ENCODE measurements around the gene FAM98B. TPM values are rescaled to one million over a fixed set of nuclear protein-coding genes. Genes with fewer than 3 reads are reported as not detected.

The FAM98B gene
- polyA plus RNA-seq (2013, experiment 1 of 4): 54.4 TPM
- polyA plus RNA-seq (2013, experiment 2 of 4): 73.6 TPM
- 61.2 TPM for polyA plus RNA-seq (2013, experiment 3 of 4)
- 59.5 TPM for polyA plus RNA-seq (2013, experiment 4 of 4)

DNA sequence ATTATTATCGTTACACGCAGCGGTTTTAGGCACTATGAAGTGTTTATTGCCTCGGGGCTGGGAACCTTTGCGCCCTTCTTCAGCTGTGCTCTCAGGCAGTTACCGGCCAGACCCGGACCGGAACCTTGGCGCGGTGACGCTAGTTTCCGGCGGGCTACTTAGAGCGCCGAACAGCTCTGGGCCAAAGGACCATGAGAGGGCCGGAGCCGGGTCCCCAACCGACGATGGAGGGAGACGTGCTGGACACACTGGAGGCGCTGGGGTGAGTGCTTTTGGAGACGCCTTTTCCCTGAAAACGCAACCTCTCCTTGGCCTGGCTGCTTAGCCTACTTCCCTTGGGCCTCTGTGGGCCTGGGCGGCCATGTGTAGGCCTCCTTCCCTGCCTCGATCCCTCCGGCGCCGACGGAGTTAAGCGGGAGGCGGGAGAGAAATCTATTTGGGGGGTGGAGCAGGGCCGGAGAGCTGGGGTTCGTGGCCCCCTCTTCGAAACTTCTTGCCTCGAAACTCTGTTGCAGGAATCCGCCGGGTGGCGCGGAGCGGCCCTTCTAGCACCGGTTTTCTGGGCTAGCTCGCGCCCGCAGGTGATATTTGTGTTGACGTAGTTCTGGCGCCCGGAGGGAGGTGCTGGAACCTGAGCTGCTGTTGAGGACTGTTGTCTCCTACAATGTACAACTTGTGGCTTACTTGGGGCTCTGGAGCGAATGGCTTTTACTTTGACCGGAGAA, at the start of gene FAM98B:
Gene FAM98B, plus strand, starts transcription at position 157 of the 725 bp plus-strand sequence. Its CDS starts 35 bp downstream, at position 192.
- Histone ChIP-seq H3K36me3 (ENCODE audit: control insufficient read depth, insufficient read depth, low read length) (no peaks in the 10 kb centered on the region), H3K27ac (ENCODE audit: insufficient read depth, low read depth, low read length, poor library complexity, severe bottlenecking) (peak within 1 kb of the TSS; percentile 93), H3K27me3 (ENCODE audit: control insufficient read depth, insufficient read depth, low read length, poor library complexity, severe bottlenecking) (peaks cover 3% of the 10 kb centered on the region), H3K4me1 (ENCODE audit: control insufficient read depth, insufficient read depth, low read length) (peaks cover 6% of the 10 kb centered on the region), H3K9me3 (ENCODE audit: control insufficient read depth, low read length) (no peaks in the 10 kb centered on the region), H3K4me3 (ENCODE audit: insufficient read depth, low read depth, low read length) (peak within 1 kb of the TSS; percentile 96)
- 1% methylated on average over 49 of the region's 49 CpGs for WGBS, 2 experiments

DNA sequence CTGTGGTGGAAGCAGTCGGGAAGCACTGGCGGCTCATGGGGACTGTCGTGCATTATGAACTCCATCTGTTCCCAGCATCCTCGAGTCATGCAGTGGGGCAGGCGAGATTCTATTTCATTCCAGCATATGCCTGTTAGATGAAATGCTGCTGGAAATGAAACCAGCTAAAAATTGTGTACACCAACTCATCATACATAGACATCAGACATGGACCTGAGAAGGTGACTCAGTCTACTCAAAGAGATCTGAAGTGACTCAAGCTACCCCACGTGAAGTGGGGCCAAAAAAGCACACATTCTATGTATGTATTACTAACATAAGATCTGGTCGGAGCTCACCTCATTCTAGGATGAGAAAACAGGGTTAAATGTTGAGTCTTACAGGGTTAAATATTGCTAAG, 47.5 kb upstream of the FAM98B start:
- H3K36me3 ChIP-seq (ENCODE audit: control insufficient read depth, insufficient read depth, low read length): no peaks in the 10 kb centered on the region
- no peaks in the 10 kb centered on the region for H3K9me3 ChIP-seq (ENCODE audit: control insufficient read depth, low read length)
- 94 to 97% methylated on average over 7 of the region's 7 CpGs for WGBS, 2 experiments
- H3K27ac ChIP-seq (ENCODE audit: insufficient read depth, low read depth, low read length, poor library complexity, severe bottlenecking): no peak overlapping the region
- no peak overlapping the region for H3K4me3 ChIP-seq (ENCODE audit: insufficient read depth, low read depth, low read length)
- H3K4me1 ChIP-seq (ENCODE audit: control insufficient read depth, insufficient read depth, low read length): no peaks in the 10 kb centered on the region
- H3K27me3 ChIP-seq (ENCODE audit: control insufficient read depth, insufficient read depth, low read length, poor library complexity, severe bottlenecking): no peaks in the 10 kb centered on the region

DNA sequence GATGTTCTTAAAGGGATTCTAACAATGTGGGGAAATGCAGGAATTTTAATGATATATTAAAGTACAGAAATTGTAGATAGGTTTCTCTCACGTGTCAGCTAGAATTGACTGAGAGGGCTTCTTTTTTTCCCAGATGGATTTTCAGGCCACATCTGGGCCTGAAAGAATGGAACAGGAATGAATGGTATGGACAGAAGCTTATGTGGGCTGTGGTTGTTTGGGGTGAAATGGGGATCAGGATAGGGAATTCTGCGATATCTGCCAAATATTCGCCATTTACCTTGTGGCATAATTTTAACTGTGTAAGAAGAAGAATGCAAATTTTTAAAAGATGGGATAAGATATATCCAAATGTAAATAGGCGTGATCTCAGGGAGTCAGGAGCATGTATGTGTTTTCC, 45.4 kb upstream of the FAM98B start:
- Histone ChIP-seq H3K27me3 (ENCODE audit: control insufficient read depth, insufficient read depth, low read length, poor library complexity, severe bottlenecking) (no peaks in the 10 kb centered on the region), H3K36me3 (ENCODE audit: control insufficient read depth, insufficient read depth, low read length) (no peaks in the 10 kb centered on the region), H3K9me3 (ENCODE audit: control insufficient read depth, low read length) (no peaks in the 10 kb centered on the region), H3K4me3 (ENCODE audit: insufficient read depth, low read depth, low read length) (no peak overlapping the region), H3K4me1 (ENCODE audit: control insufficient read depth, insufficient read depth, low read length) (no peaks in the 10 kb centered on the region), H3K27ac (ENCODE audit: insufficient read depth, low read depth, low read length, poor library complexity, severe bottlenecking) (no peak overlapping the region)
- 95% methylated on average over 4 of the region's 4 CpGs for WGBS, 2 experiments

DNA sequence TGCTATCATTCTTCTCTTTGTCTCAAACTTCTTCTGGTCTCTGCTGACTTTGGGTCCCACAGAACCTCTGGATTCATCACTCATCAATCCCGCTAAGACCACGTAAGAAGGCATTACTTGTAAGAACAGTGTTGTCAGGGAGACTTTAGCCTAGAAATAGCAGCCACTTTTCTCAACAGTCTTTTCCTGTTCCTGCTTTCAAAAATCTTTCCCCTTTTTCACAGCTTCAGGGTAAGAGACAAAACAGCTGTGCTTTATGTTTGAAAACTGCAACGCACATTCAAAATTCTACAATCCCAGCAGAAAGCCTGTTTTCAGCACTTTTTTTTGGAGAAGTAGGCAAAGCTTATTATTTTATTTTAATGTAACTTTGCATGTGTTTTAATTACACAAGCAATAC, 42.0 kb upstream of the FAM98B start:
- H3K4me3 ChIP-seq (ENCODE audit: insufficient read depth, low read depth, low read length): no peak overlapping the region
- no peaks in the 10 kb centered on the region for H3K4me1 ChIP-seq (ENCODE audit: control insufficient read depth, insufficient read depth, low read length)
- no peaks in the 10 kb centered on the region for H3K36me3 ChIP-seq (ENCODE audit: control insufficient read depth, insufficient read depth, low read length)
- WGBS, 2 experiments: 95 to 96% methylated on average over 2 to 3 of the region's 3 CpGs
- no peaks in the 10 kb centered on the region for H3K27me3 ChIP-seq (ENCODE audit: control insufficient read depth, insufficient read depth, low read length, poor library complexity, severe bottlenecking)
- no peak overlapping the region for H3K27ac ChIP-seq (ENCODE audit: insufficient read depth, low read depth, low read length, poor library complexity, severe bottlenecking)
- H3K9me3 ChIP-seq (ENCODE audit: control insufficient read depth, low read length): no peaks in the 10 kb centered on the region

DNA sequence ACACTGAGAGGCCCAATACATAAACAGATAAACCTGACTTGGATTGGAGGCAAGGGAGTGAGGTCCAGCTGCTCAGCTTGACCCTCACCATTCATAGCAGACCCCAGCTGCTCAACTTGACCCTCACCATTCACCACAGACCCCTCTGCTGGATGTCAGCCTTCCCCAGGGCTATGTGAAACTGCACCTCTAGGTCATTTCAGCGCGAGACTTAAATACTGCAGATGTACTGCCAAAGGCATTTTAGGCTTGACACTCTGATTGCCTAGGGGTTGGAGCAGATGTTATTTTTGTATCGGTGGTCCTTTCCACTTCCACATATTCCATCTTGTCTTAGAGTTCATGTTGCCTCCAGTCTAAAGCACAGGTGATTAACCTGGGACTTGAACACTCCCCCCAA, 41.5 kb upstream of the FAM98B start:
- H3K27me3 ChIP-seq (ENCODE audit: control insufficient read depth, insufficient read depth, low read length, poor library complexity, severe bottlenecking): no peaks in the 10 kb centered on the region
- no peak overlapping the region for H3K27ac ChIP-seq (ENCODE audit: insufficient read depth, low read depth, low read length, poor library complexity, severe bottlenecking)
- H3K9me3 ChIP-seq (ENCODE audit: control insufficient read depth, low read length): no peaks in the 10 kb centered on the region
- no peak overlapping the region for H3K4me3 ChIP-seq (ENCODE audit: insufficient read depth, low read depth, low read length)
- no peaks in the 10 kb centered on the region for H3K36me3 ChIP-seq (ENCODE audit: control insufficient read depth, insufficient read depth, low read length)
- 85 to 97% methylated on average over 2 to 3 of the region's 3 CpGs for WGBS, 2 experiments
- H3K4me1 ChIP-seq (ENCODE audit: control insufficient read depth, insufficient read depth, low read length): no peaks in the 10 kb centered on the region

DNA sequence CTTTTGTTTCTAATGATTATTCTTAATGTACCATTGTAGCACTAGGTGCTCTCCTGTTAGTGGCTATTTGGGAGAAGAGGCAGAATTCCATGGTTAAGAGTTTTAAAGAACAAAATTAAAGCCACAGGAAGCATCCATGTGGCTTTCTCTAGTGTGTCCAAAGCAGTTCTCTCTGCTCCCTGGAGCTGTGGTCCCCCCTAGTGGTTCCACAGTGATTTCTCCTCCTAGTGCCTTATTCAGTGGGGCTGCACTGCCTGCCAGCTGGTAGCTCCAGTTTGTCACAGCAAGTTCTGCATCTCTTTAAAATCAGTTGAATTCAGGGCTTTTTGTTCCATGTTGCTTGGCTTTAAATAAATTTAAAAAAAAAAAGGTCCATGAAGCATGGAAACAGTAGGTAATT, 39.6 kb upstream of the FAM98B start:
- no peaks in the 10 kb centered on the region for H3K36me3 ChIP-seq (ENCODE audit: control insufficient read depth, insufficient read depth, low read length)
- no peak overlapping the region for H3K4me3 ChIP-seq (ENCODE audit: insufficient read depth, low read depth, low read length)
- H3K4me1 ChIP-seq (ENCODE audit: control insufficient read depth, insufficient read depth, low read length): no peaks in the 10 kb centered on the region
- no peaks in the 10 kb centered on the region for H3K9me3 ChIP-seq (ENCODE audit: control insufficient read depth, low read length)
- H3K27me3 ChIP-seq (ENCODE audit: control insufficient read depth, insufficient read depth, low read length, poor library complexity, severe bottlenecking): no peaks in the 10 kb centered on the region
- no peak overlapping the region for H3K27ac ChIP-seq (ENCODE audit: insufficient read depth, low read depth, low read length, poor library complexity, severe bottlenecking)

DNA sequence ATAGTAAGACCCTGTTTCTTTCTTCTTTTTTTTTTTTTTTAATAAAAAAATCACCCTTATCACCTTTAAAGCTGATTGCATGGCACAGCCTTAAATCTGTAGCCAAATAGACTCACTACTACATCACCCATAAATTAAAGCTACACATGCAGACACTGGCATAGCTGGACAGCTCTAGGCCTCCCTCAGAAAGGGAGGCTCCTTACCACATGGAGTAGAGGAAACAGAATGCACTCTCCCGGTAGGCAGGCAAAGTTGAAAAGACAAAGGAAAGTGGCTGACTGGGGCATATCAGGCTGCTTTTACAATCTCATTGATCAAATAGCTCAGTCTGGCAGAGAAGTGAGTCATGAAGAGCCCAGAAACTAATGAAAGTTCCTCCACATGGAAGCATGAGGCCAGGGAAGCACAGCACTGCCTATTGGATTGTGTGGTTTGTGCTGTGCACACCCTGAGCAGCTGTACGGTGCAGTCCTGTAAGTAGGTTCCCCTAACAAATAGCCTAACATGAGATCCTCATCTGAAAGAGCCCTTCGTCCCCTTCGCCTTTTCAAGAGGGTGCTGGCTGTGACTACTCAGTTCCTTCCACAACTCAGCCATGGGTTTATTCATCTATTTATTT, 32.7 kb upstream of the FAM98B start:
- no peak overlapping the region for H3K4me3 ChIP-seq (ENCODE audit: insufficient read depth, low read depth, low read length)
- WGBS, 2 experiments: 68 to 73% methylated on average over 4 of the region's 4 CpGs
- H3K27me3 ChIP-seq (ENCODE audit: control insufficient read depth, insufficient read depth, low read length, poor library complexity, severe bottlenecking): no peaks in the 10 kb centered on the region
- no peak overlapping the region for H3K27ac ChIP-seq (ENCODE audit: insufficient read depth, low read depth, low read length, poor library complexity, severe bottlenecking)
- H3K36me3 ChIP-seq (ENCODE audit: control insufficient read depth, insufficient read depth, low read length): no peaks in the 10 kb centered on the region
- no peaks in the 10 kb centered on the region for H3K4me1 ChIP-seq (ENCODE audit: control insufficient read depth, insufficient read depth, low read length)
- no peaks in the 10 kb centered on the region for H3K9me3 ChIP-seq (ENCODE audit: control insufficient read depth, low read length)

DNA sequence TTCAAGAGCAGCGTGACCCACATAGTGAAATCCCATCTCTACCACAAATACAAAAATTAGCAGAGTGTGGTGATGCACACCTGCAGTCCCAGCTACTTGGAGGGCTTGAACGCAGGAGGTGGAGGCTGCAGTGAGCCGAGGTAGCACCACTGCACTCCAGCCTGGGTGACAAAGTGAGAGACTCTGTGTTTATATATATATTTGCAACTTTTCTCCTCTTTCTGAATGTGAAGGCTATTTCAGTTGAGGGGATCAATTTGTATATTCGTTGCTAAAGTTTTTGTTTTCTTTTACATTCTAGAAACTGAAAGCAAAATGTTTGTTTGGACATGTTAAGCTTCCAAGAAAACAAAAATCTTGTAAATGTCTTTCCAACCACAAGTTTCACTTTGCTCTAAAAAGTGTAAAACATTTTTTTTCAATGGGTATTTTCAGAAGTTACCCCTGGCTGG, 29.8 kb upstream of the FAM98B start:
- no peak overlapping the region for H3K4me3 ChIP-seq (ENCODE audit: insufficient read depth, low read depth, low read length)

DNA sequence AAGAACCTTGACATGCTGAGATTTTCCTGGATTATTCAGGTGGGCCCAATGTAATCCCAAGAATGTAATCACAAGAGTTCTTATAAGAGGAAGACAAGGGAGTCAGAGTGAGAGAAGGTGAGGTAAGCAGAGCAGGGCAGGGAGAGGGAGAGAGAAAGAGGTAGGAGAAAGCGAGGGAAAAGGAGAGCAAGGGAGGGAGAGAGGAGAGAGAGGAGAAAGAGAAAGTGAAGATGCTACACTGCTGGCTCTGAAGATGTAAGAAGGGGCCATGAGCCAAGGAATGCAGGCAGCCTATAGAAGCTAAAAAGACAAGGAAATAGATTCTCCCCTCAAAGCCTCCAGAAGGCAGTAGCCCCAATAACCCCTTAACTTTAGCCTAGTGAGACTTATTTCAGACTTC, 28.7 kb upstream of the FAM98B start:
- H3K36me3 ChIP-seq (ENCODE audit: control insufficient read depth, insufficient read depth, low read length): no peaks in the 10 kb centered on the region
- H3K9me3 ChIP-seq (ENCODE audit: control insufficient read depth, low read length): no peaks in the 10 kb centered on the region
- WGBS, 2 experiments: 88 to 90% methylated on average over 1 of the region's 1 CpG
- no peak overlapping the region for H3K4me3 ChIP-seq (ENCODE audit: insufficient read depth, low read depth, low read length)
- no peaks in the 10 kb centered on the region for H3K27me3 ChIP-seq (ENCODE audit: control insufficient read depth, insufficient read depth, low read length, poor library complexity, severe bottlenecking)
- H3K4me1 ChIP-seq (ENCODE audit: control insufficient read depth, insufficient read depth, low read length): no peaks in the 10 kb centered on the region
- no peak overlapping the region for H3K27ac ChIP-seq (ENCODE audit: insufficient read depth, low read depth, low read length, poor library complexity, severe bottlenecking)

More for the DNA sequence above, 29.8 kb upstream of the FAM98B start:
- H3K9me3 ChIP-seq (ENCODE audit: control insufficient read depth, low read length): no peaks in the 10 kb centered on the region
- WGBS, 2 experiments: 93% methylated on average over 3 of the region's 4 CpGs
- no peaks in the 10 kb centered on the region for H3K36me3 ChIP-seq (ENCODE audit: control insufficient read depth, insufficient read depth, low read length)
- no peak overlapping the region for H3K27ac ChIP-seq (ENCODE audit: insufficient read depth, low read depth, low read length, poor library complexity, severe bottlenecking)
- H3K4me1 ChIP-seq (ENCODE audit: control insufficient read depth, insufficient read depth, low read length): no peaks in the 10 kb centered on the region
- no peaks in the 10 kb centered on the region for H3K27me3 ChIP-seq (ENCODE audit: control insufficient read depth, insufficient read depth, low read length, poor library complexity, severe bottlenecking)

DNA sequence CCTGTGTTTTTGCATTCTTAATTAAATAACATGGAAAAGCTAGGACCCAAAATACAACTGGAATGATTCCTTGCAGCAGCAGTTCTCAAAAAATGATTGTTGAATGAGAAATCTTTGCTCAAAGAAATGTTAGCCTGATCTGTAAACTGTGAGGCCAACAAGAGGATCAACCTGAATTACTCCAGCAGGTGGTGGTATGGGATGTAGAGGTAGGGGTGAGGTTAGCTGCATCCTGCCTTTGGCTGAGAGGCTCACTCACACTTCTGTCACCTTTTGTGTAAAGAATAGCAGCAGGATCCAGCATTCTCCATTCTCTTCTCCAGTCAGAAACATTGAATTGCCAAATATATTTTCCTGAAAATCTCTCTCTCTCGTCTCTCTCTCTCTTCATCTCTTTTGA, 26.5 kb upstream of the FAM98B start:
- WGBS, 2 experiments: 77 to 88% methylated on average over 1 of the region's 1 CpG
- Histone ChIP-seq H3K36me3 (ENCODE audit: control insufficient read depth, insufficient read depth, low read length) (no peaks in the 10 kb centered on the region), H3K4me1 (ENCODE audit: control insufficient read depth, insufficient read depth, low read length) (no peaks in the 10 kb centered on the region)

More for the DNA sequence above, 26.5 kb upstream of the FAM98B start:
- H3K9me3 ChIP-seq (ENCODE audit: control insufficient read depth, low read length): no peaks in the 10 kb centered on the region
- no peaks in the 10 kb centered on the region for H3K27me3 ChIP-seq (ENCODE audit: control insufficient read depth, insufficient read depth, low read length, poor library complexity, severe bottlenecking)
- H3K27ac ChIP-seq (ENCODE audit: insufficient read depth, low read depth, low read length, poor library complexity, severe bottlenecking): no peak overlapping the region
- H3K4me3 ChIP-seq (ENCODE audit: insufficient read depth, low read depth, low read length): no peak overlapping the region
